Measurements from ENCODE around the gene MRGPRD.

Gene MRGPRD

DNA sequence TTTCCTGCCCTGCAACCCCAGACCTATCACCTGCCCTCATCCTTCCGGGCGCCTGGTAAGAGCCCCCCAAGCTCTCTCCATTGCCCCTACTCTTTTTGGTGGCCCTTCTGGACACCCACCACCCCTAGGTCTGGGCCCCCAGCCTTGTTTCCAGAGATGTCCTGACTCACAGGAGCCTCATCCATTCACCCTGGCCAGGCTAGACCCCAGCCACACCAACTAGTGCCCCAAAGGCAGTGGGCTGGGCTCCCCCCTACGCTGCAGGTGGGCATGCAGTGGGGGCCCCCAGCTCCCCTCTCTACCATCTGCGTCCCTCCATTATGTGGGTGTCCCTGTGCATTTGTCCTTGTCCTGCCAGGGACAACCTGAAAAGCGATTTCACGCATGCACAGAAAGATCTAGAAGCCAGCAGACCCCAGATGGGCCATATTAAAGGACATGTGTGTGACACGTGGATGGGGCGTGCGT is 30.9 kb upstream of the MRGPRD start:
- peak overlapping the region; percentile 95 for H3K27ac ChIP-seq
- ChIA-PET POLR2A (ENCODE audit: low non-redundant PET) (no interaction called here), CTCF (interaction anchor here (0.5 kb wide), 1 partner anchor 62 kb away, joined by 3 read pairs; no protein-coding TSS in a partner anchor)
- TF ChIP-seq, protein P1, sequence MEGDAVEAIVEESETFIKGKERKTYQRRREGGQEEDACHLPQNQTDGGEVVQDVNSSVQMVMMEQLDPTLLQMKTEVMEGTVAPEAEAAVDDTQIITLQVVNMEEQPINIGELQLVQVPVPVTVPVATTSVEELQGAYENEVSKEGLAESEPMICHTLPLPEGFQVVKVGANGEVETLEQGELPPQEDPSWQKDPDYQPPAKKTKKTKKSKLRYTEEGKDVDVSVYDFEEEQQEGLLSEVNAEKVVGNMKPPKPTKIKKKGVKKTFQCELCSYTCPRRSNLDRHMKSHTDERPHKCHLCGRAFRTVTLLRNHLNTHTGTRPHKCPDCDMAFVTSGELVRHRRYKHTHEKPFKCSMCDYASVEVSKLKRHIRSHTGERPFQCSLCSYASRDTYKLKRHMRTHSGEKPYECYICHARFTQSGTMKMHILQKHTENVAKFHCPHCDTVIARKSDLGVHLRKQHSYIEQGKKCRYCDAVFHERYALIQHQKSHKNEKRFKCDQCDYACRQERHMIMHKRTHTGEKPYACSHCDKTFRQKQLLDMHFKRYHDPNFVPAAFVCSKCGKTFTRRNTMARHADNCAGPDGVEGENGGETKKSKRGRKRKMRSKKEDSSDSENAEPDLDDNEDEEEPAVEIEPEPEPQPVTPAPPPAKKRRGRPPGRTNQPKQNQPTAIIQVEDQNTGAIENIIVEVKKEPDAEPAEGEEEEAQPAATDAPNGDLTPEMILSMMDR (conservative IDR thresholded peaks at IDR 0.05; ENCODE audit: low read depth) = no peak
- no peak for DNase-seq (ENCODE audit: low spot score)

GRCh38 chr11:69010964-69011623 is 30.3 kb upstream of the MRGPRD start:
- ChIA-PET POLR2A (ENCODE audit: low non-redundant PET) (no interaction called here), CTCF (interaction anchor here (0.5 to 0.8 kb wide), 2 partner anchors 10 to 61 kb away, joined by 3 read pairs; no protein-coding TSS in a partner anchor)
- peak; percentile 73 for DNase-seq (ENCODE audit: low spot score)
- TF ChIP-seq, protein P1 (conservative IDR thresholded peaks at IDR 0.05; ENCODE audit: low read depth) = no peak
- H3K27ac ChIP-seq = peak overlapping the region; percentile 95

- TF ChIP-seq, protein P1 (conservative IDR thresholded peaks at IDR 0.05; ENCODE audit: low read depth) = no peak
- peak overlapping the region; percentile 95 for H3K27ac ChIP-seq
- CTCF ChIA-PET = interaction anchor here (0.8 kb wide), 1 partner anchor 10 kb away, joined by 3 read pairs; no protein-coding TSS in a partner anchor
- POLR2A ChIA-PET (ENCODE audit: low non-redundant PET) = no interaction called here
- DNase-seq (ENCODE audit: low spot score) = peak; percentile 24
These were observed 29.6 kb upstream of the MRGPRD start for GRCh38 chr11:69010361-69010891.

- TF ChIP-seq, protein P1 (conservative IDR thresholded peaks at IDR 0.05; ENCODE audit: low read depth) = no peak
- POLR2A ChIA-PET (ENCODE audit: low non-redundant PET) = no interaction called here
- no peak for DNase-seq (ENCODE audit: low spot score)
- peak overlapping the region; percentile 95 for H3K27ac ChIP-seq
- CTCF ChIA-PET = no interaction called here
These were observed 28.8 kb upstream of the MRGPRD start for GRCh38 chr11:69009441-69010211.

DNA sequence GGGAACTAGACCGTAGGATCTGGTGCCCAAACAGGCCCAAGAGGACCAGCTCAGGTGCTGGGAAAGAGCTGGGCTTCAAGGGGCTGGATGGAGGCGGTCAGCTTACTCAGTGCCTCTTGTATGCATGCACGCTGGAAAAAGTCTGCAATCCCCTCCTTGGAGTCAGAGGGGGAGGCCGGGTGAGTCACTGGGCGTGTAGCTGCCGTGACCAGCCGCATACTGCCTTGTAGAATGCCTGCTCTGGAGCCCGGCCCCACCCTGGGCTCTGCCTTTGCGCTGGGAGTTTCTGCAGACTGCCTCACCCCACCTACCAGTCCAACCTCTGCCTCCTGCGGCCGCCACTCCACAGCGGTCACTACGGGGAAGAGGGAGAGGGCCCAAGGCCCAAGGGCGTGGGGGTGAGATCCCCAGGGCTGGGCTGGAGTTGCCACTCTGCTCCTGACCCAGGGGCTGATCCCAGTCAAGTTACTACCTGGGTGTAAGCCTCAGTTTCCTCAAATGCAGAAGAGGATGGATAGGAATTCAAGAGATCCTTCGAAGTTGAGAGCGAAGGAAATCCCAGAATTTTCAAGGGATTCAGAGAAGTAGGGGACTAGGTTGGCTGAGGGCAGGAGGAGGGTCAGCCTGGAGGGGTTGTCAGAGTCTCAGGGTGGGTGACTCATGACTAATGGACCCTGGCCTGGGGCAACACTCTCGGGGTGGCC is 28.1 kb upstream of the MRGPRD start:
- ChIA-PET POLR2A (ENCODE audit: low non-redundant PET) (no interaction called here), CTCF (interaction anchor here (0.9 kb wide), 1 partner anchor 79 kb away, joined by 3 read pairs; no protein-coding TSS in a partner anchor)
- H3K27ac ChIP-seq = peak overlapping the region; percentile 95
- DNase-seq (ENCODE audit: low spot score) = peak; percentile 98
- TF ChIP-seq, protein P1 (conservative IDR thresholded peaks at IDR 0.05; ENCODE audit: low read depth) = no peak

GRCh38 chr11:69007975-69008381 is 27.2 kb upstream of the MRGPRD start:
- POLR2A ChIA-PET (ENCODE audit: low non-redundant PET) = no interaction called here
- DNase-seq (ENCODE audit: low spot score) = no peak
- CTCF ChIA-PET = interaction anchor here (0.9 kb wide), 1 partner anchor 80 kb away, joined by 3 read pairs; no protein-coding TSS in a partner anchor
- TF ChIP-seq, protein P1 (conservative IDR thresholded peaks at IDR 0.05; ENCODE audit: low read depth) = no peak
- peak overlapping the region; percentile 95 for H3K27ac ChIP-seq

Measured in RWPE1 (cell line).